Measurements from ENCODE around the gene TMED1. TPM values are rescaled to one million over a fixed set of nuclear protein-coding genes. Genes with fewer than 3 reads are reported as not detected.
A peak's percentile ranks its signal among the peaks of the same experiment; 100 is the strongest.

TMED1 gene
- total RNA-seq, 2 experiments from 2014 or later: 16.0 to 19.2 TPM

DNA sequence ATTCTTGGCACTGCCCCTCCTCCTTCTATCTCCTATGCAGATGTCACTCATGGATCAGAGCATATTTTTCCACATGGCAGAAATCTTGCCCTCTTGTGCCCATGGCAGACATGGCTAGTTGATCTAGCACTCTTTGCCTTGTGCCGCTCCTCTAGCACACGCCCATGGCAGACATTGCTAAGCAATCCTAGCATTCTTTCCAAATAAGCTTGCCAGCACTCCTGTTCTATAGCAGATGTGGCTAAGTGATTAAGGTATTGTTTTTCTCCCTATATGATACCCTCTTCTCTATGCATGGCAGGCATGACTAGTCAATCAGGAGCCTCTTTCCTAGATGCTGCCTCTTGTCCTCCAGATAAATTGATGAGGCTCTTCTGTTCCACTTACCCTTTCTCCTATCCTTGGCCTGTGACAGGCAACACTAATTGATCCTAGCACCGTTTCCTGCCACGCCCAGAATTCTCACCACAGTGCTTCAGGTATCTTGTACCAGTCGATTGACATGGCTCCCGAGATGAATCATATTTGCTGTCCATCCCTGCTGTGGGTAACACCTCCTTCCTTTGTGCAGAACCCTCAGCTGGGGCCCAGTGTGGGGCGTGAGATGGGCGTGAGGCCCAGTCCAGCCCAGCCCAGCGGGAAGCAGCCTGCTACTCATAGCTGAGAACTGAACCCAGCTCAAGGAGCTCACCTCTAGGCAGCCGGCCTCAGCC lies 26.9 kb downstream of the TMED1 start:
- Mint-ChIP-seq H3K4me1 (peaks cover 62% of the 10 kb centered on the region), H3K36me3 (peaks cover 40% of the 10 kb centered on the region), H3K9me3 (ENCODE audit: low read depth) (no peaks in the 10 kb centered on the region), H3K4me3 (peak overlapping the region; percentile 17), H3K27ac (peak overlapping the region; percentile 82), H3K27me3 (no peaks in the 10 kb centered on the region)
- CTCF ChIA-PET: interaction anchor here (1.0 to 1.5 kb wide), 4 partner anchors 9 to 60 kb away, joined by 3 to 7 read pairs (median 4); partner anchors contain the start of gene TMED1
- DNase-seq (peak; percentile 90), ATAC-seq (peak; percentile 72)

DNA sequence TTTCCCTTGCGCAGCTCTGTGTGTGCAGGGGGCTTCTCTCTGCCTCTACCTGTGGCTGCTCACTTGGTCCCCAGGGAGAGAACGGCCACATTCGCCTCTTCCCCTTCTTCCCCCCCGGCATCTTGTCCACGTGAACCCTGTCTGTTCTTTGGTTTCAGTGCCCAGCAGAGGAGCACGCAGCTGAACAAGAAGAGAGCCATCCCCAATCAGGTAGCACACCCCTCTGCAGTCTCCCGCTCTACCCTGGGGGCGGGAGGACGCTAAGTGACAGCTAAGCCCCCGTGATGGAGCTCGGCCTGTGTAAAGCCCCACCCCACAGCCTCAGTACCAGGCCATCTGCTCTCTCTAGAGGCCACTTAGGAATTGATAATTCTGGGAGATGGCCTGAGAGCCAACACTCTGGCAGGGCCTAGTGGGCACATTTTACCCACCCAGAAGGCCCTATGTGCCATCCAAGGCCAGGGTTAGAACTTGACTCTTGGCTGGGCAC lies 30.2 kb downstream of the TMED1 start:
- H3K36me3 Mint-ChIP-seq: peaks cover 53% of the 10 kb centered on the region
- CTCF ChIA-PET: no interaction called here
- no peak overlapping the region for H3K4me3 Mint-ChIP-seq
- no peaks in the 10 kb centered on the region for H3K27me3 Mint-ChIP-seq
- DNase-seq: no peak
- H3K27ac Mint-ChIP-seq: peak overlapping the region; percentile 46
- H3K4me1 Mint-ChIP-seq: peaks cover 34% of the 10 kb centered on the region
- no peaks in the 10 kb centered on the region for H3K9me3 Mint-ChIP-seq (ENCODE audit: low read depth)
- no peak for ATAC-seq

DNA sequence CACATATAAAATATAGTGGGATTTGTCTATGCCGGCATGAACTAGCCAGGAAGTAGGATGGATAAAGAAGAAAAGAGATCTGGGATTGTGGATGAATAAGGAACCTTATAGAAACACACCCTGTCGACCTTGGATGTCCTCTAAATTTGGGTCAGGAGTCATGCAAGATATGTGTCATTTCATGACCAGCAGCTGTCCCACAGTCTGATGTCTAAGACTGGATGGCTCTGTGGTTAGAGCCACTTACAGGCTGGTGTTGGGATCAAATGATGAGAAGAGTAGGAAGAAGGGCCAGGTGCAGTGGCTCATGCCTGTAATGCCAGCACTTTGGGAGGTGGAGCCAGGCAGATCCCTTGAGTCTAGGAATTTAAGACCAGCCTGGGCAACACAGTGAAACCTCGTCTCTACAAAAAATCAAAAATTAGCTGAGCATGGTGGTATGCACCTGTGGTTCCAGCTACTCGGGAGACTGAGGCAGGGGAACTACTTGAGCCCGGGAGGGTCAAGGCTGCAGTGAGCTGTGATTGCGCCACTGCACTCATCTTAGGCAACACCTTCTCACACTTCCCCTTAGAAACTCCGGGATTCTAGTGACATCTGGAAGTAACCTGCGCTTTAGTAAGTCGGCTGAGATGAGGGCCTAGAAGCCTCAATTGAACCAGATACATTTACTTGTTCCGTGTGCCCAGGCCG lies 30.8 kb downstream of the TMED1 start:
- ATAC-seq (no peak), DNase-seq (no peak)
- no peaks in the 10 kb centered on the region for H3K9me3 Mint-ChIP-seq (ENCODE audit: low read depth)
- H3K4me1 Mint-ChIP-seq: peaks cover 29% of the 10 kb centered on the region
- H3K27ac Mint-ChIP-seq: peak overlapping the region; percentile 56
- CTCF ChIA-PET: interaction anchor here (1.9 kb wide), 1 partner anchor 10 kb away, joined by 6 read pairs; no protein-coding TSS in a partner anchor
- no peaks in the 10 kb centered on the region for H3K27me3 Mint-ChIP-seq
- H3K4me3 Mint-ChIP-seq: no peak overlapping the region
- H3K36me3 Mint-ChIP-seq: peaks cover 58% of the 10 kb centered on the region

- Mint-ChIP-seq H3K36me3 (peaks cover 51% of the 10 kb centered on the region), H3K27me3 (no peaks in the 10 kb centered on the region), H3K4me1 (peaks cover 28% of the 10 kb centered on the region), H3K4me3 (no peak overlapping the region), H3K27ac (peak overlapping the region; percentile 47), H3K9me3 (ENCODE audit: low read depth) (no peaks in the 10 kb centered on the region)
- no peak for DNase-seq
- CTCF ChIA-PET: interaction anchor here (1.0 to 1.9 kb wide), 2 partner anchors 12 to 159 kb away, joined by 4 to 6 read pairs; no protein-coding TSS in a partner anchor
- ATAC-seq: no peak
Observed at GRCh38 chr19:10803252-10803651, 32.8 kb downstream of the TMED1 start.

DNA sequence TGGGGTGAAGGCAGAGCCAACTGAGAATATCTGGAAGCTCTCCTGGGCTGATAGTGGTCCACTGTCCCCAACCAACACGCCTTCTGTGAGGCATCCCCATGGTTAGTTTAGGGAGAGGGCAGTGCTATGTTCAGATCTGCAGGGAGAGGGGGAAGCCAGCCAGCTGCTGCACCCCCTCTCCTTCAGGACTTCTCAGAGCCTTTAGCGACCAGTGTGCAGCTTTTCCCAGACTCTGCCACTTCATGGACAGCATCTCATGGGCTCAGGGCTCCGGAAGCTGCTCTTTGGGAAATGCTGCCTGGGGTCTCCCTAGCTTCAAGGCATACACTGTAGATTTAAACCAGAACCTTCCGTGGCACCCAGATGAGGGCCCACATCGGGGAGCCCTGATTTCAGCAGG lies 33.5 kb downstream of the TMED1 start:
- Mint-ChIP-seq H3K4me1 (peaks cover 30% of the 10 kb centered on the region), H3K4me3 (no peak overlapping the region), H3K27me3 (no peaks in the 10 kb centered on the region), H3K27ac (no peak overlapping the region), H3K36me3 (peaks cover 53% of the 10 kb centered on the region), H3K9me3 (ENCODE audit: low read depth) (no peaks in the 10 kb centered on the region)
- no peak for ATAC-seq
- CTCF ChIA-PET: interaction anchor here (0.7 kb wide), 1 partner anchor 62 kb away, joined by 3 read pairs; no protein-coding TSS in a partner anchor
- no peak for DNase-seq

DNA sequence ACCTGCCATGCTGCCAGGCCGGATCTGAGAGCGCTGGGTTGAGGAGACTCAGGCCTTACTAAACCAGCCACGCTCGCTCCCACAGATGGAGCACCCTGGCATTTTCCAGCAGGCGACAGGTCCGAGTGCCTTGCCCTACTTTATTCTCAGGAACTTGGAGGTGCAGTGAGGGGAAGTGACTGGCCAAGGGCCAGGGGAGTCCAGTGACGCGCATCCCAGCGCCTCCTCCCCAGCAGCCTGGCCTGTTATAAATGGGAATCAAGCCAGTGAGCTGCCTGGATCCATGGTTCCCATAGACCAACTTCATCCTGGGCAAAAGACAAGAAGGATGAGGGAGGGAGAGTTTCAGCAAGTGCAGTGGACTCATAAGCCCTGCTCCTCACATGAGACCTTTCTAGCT lies 35.5 kb downstream of the TMED1 start:
- peak overlapping the region; percentile 11 for H3K27ac Mint-ChIP-seq
- no peaks in the 10 kb centered on the region for H3K9me3 Mint-ChIP-seq (ENCODE audit: low read depth)
- H3K36me3 Mint-ChIP-seq: peaks cover 55% of the 10 kb centered on the region
- ATAC-seq: no peak
- CTCF ChIA-PET: interaction anchor here (1.4 to 1.5 kb wide), 3 partner anchors 9 to 84 kb away, joined by 3 to 5 read pairs (median 4); no protein-coding TSS in a partner anchor
- H3K27me3 Mint-ChIP-seq: no peaks in the 10 kb centered on the region
- peaks cover 45% of the 10 kb centered on the region for H3K4me1 Mint-ChIP-seq
- H3K4me3 Mint-ChIP-seq: no peak overlapping the region
- no peak for DNase-seq

- Mint-ChIP-seq H3K4me1 (peaks cover 61% of the 10 kb centered on the region), H3K4me3 (peak overlapping the region; percentile 68), H3K27ac (peak overlapping the region; percentile 90), H3K27me3 (no peaks in the 10 kb centered on the region), H3K36me3 (peaks cover 48% of the 10 kb centered on the region), H3K9me3 (ENCODE audit: low read depth) (no peaks in the 10 kb centered on the region)
- CTCF ChIA-PET: interaction anchor here (1.1 to 2.3 kb wide), 5 partner anchors 38 to 81 kb away, joined by 4 to 13 read pairs (median 5); partner anchors contain the start of genes DNM2 and TMED1
- ATAC-seq: peak; percentile 90
- DNase-seq: peak; percentile 97
Observed at GRCh38 chr19:10797541-10798256, 38.3 kb downstream of the TMED1 start.

- ATAC-seq: peak; percentile 56
- Mint-ChIP-seq H3K4me3 (peak overlapping the region; percentile 68), H3K27ac (peak overlapping the region; percentile 90), H3K9me3 (ENCODE audit: low read depth) (no peaks in the 10 kb centered on the region), H3K36me3 (peaks cover 43% of the 10 kb centered on the region), H3K27me3 (no peaks in the 10 kb centered on the region), H3K4me1 (peaks cover 61% of the 10 kb centered on the region)
- CTCF ChIA-PET: interaction anchor here (1.1 to 2.3 kb wide), 5 partner anchors 38 to 80 kb away, joined by 4 to 13 read pairs (median 5); partner anchors contain the start of gene DNM2
- peak; percentile 81 for DNase-seq
Observed at GRCh38 chr19:10797078-10797477, 38.9 kb downstream of the TMED1 start.

GRCh38 chr19:10796653-10797052 lies 39.4 kb downstream of the TMED1 start:
- H3K4me3 Mint-ChIP-seq: peak overlapping the region; percentile 68
- CTCF ChIA-PET: interaction anchor here (1.1 to 2.3 kb wide), 5 partner anchors 37 to 79 kb away, joined by 4 to 13 read pairs (median 5); partner anchors contain the start of gene DNM2
- no peaks in the 10 kb centered on the region for H3K9me3 Mint-ChIP-seq (ENCODE audit: low read depth)
- DNase-seq (no peak), ATAC-seq (no peak)
- peak overlapping the region; percentile 90 for H3K27ac Mint-ChIP-seq
- no peaks in the 10 kb centered on the region for H3K27me3 Mint-ChIP-seq
- peaks cover 43% of the 10 kb centered on the region for H3K36me3 Mint-ChIP-seq
- H3K4me1 Mint-ChIP-seq: peaks cover 61% of the 10 kb centered on the region

- DNase-seq (no peak), ATAC-seq (no peak)
- Mint-ChIP-seq H3K9me3 (ENCODE audit: low read depth) (no peaks in the 10 kb centered on the region), H3K4me3 (no peak overlapping the region), H3K4me1 (peaks cover 18% of the 10 kb centered on the region), H3K36me3 (peaks cover 42% of the 10 kb centered on the region), H3K27ac (no peak overlapping the region), H3K27me3 (no peaks in the 10 kb centered on the region)
- CTCF ChIA-PET: no interaction called here
Observed at GRCh38 chr19:10789866-10790265, 46.1 kb downstream of the TMED1 start.

- Mint-ChIP-seq H3K4me1 (peaks cover 4% of the 10 kb centered on the region), H3K36me3 (peaks cover 44% of the 10 kb centered on the region), H3K27me3 (no peaks in the 10 kb centered on the region), H3K27ac (no peak overlapping the region), H3K9me3 (ENCODE audit: low read depth) (no peaks in the 10 kb centered on the region), H3K4me3 (no peak overlapping the region)
- DNase-seq: no peak
- no peak for ATAC-seq
- CTCF ChIA-PET: interaction anchor here (1.1 kb wide), 1 partner anchor 17 kb away, joined by 3 read pairs; no protein-coding TSS in a partner anchor
Observed at GRCh38 chr19:10788146-10788545, 47.9 kb downstream of the TMED1 start.

DNA sequence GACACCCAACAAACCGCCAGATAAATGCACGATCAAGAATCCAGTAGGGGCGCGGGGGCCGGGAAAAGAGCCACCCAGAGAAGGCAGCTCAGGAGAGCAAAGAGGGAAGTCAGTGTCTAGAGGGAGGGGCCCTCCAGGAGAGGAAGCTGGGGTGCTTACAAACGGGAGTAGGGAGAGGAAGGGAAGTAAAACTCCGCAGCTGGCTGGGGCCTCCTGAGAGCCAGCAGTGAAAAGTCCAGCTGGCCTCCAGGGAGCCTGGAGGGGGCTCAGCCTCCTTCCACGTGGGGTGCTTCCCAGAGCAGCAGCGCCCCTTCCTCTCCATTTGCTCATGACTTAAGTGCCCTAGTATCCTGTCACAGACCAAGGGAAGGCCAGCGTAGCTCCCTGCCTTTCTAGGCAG lies 51.8 kb downstream of the TMED1 start:
- Mint-ChIP-seq H3K4me3 (no peak overlapping the region), H3K9me3 (ENCODE audit: low read depth) (no peaks in the 10 kb centered on the region), H3K27me3 (no peaks in the 10 kb centered on the region), H3K36me3 (peaks cover 64% of the 10 kb centered on the region), H3K27ac (no peak overlapping the region), H3K4me1 (peaks cover 14% of the 10 kb centered on the region)
- DNase-seq (no peak), ATAC-seq (no peak)
- CTCF ChIA-PET: no interaction called here

GRCh38 chr19:10782795-10783194 lies 53.2 kb downstream of the TMED1 start:
- Mint-ChIP-seq H3K27ac (no peak overlapping the region), H3K4me1 (peaks cover 14% of the 10 kb centered on the region), H3K27me3 (no peaks in the 10 kb centered on the region), H3K4me3 (no peak overlapping the region), H3K36me3 (peaks cover 62% of the 10 kb centered on the region), H3K9me3 (ENCODE audit: low read depth) (no peaks in the 10 kb centered on the region)
- no peak for DNase-seq
- CTCF ChIA-PET: interaction anchor here (0.8 to 3.1 kb wide), 3 partner anchors 65 to 85 kb away, joined by 3 to 13 read pairs (median 4); partner anchors contain the start of gene DNM2
- ATAC-seq: no peak

All from activated CD8-positive, alpha-beta memory T cell treated with anti-CD3 and anti-CD28 coated beads, Interleukin-2, amount 10 ng/mL, durations not matched to agents 7 days and 5 days (primary cell).